ENCODE measurements around the gene COL6A3.
"Not testable (repeated sequence)": the region's sequence is repeated elsewhere in the genome, so short reads cannot be mapped to it uniquely, and the experiment has no call there.

Gene COL6A3

DNA sequence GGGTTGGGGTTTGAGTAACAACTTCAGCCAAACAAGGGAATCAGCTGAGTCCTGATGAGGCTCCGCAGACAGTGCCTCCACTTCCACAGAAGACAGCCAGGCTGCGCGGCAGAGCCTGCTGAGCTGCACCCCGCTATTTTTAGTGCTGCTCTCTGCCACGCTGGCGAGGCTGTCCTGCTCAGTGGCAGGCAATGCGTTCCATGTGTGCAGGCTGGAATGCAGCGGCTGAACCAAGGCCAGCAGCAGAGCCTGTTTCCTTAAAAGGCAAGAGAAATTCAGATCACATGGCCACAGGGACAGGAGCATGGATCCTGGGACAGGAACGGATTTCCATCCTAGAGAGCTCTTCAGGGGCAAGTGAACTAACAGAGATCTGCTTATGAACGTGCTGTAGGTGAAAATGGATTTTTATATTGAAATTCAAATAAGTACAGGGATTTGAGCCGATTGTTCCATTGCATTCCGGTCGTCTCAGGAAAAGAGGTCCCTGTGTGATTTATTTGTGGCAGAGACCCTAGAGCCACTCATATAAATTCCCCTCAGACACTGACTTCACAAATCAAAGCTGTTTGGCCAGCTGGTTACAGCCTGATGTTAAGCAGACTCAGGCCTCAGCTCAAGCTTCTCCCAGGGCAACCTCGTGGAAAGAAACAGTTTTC is 98.7 kb downstream of the COL6A3 start:
- DNase-seq (ENCODE audit: low read depth in 3 of 3): no peak

DNA sequence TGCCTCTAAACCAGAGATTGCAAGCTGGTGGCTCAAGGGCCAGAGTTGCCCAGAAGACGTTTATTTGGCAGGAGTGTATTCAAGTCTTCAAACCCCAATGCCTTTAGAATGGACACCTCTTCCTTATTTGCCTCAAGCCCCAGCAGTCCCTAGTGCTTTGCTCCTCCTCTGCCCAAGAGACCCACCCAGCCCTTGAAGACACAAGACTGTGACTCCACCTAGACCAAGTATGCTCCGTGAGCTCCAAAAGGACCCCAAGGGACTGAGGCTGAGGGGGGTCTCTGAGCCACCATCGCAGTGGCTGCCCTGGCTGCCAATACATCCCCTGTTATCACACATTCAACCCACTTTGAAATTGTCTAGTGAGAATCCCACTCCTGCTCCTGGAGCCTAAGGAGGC is 99.3 kb downstream of the COL6A3 start:
- DNase-seq (ENCODE audit: low read depth in 3 of 3): no peak

DNA sequence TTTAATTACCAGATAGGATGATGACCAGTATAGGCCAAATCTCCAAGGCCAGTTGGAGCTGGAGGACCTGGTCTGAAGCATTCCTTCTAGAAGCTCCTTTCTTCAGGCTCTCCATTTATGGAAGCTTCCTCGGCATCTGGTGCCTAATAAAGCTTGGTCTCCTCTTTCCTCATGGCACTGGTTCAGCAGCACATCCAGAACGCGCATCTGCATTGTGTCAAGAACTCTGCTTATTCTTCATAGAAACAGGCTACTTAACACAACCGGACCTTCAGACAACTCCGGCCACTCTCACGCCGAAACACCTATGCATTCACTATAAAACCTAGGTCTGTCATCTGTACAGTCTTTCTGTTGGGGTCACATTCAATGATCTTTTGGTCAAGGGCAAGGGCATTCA is 99.8 kb downstream of the COL6A3 start:
- DNase-seq (ENCODE audit: low read depth in 3 of 3): no peak

DNA sequence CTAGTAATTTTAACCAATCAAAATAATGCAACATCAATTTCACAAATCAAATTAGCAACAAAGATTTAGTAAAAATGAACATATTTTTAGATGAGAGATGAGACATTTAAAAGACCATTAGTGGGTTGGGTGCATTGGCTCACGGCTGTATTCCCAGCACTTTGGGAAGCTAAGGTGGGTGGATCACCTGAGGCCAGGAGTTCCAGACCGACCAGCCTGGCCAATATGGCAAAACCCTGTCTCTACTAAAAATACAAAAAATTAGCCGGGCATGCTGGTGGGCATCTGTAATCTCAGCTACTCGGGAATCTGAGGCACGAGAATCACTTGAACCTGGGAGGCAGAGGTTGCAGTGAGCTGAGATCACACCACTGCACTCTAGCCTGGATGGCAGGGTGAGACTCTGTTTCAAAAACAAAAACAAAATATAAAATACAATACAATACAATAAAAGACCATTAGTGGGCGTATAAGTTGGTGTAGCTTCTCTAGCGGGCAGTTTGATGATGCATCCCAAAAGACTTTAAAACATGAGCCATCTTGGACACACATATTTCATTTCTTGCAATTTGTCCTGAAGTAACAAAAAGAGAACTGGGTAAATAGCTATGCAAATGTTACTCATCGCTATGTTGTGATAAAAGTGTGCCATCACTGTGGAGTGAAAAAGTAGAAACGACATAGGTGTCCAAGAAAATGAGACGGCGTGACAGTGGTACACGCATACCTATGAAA is 101.8 kb downstream of the COL6A3 start:
- DNase-seq (ENCODE audit: low read depth in 3 of 3): no peak

DNA sequence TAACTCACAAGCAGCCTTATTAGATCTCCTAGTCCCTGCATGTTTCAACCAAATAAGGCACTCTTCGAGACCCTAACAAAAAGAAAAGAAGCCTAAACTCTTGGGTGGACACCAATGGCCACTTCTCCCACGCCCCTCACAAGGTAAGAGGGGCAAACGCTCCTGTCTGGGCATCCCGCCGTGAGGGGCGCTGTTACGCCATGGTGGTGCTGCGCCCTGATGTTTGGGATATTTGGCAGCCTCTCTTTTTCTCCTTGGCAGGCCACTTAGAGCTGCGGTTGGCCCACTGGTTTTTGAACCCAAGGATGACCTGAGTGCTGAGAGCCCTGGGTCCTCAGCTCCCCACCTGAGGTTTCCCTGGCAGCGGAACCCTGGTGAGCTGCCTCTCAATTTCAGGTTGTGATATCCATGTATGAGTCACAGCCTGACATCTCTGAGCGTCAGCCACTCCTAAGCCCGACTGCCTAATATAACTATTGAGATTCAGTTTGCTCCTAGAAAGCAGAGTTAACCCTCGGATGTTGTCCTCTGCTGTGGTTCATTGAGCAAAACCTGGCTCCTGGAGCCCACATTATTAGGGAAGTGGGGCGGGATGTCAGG is 103.3 kb downstream of the COL6A3 start:
- DNase-seq (ENCODE audit: low read depth in 3 of 3): no peak

DNA sequence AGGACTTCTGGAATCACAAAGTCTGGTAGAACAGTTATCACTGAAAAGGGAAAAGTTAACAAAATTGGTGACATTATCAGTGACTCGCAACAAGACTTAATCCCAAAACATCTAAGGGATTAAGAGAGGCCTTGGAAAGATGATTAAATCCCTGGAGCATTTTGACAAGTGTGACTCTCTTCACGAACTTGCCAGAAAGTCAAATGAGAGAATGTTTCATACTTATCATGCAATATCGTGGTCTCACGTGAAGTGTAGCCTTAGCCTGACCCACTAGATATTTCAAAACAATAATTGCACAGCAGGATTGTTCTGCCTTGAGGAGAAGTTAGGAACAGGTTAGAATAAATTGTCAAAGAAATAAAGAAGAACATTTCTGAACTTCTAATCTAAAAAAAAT is 104.5 kb downstream of the COL6A3 start:
- no peak for DNase-seq (ENCODE audit: low read depth in 3 of 3)

DNA sequence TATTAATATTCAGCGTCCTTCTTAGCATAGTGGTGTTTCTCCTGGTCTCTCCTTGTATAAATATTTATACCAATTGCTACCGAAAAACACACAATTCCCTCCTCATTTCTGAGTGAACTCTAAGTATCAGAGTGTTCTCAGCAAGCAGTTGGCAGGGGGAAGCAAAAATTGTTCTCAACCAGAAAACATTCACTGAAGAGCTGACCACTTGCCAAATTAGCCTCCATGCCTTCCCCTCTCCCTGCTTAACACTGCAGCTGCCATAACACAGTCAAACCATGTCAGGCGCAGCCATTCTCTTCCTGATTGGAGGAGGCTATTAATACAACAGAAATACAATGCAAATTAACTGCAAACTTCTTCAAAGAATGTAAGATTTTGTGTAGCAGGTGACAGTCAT is 105.0 kb downstream of the COL6A3 start:
- no peak for DNase-seq (ENCODE audit: low read depth in 3 of 3)

DNA sequence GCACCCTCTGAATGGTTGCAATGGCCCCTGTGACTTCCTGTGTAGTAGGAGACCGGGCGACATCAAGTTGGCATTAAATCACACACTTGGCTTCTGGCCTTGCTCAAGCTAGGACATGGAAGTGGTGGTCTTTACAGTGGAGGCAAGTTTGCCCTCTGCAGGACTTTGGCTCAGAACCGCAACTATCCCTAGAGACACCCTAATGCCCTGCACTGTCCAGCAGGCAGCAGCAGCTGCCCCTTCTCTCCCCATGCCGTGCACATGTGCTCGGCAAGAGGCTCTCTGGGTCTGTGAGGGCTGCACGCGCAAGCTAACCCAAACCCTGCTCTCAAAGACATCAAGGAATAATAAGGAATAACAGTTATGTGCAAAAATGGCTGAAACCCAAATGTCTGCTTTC is 106.5 kb downstream of the COL6A3 start:
- no peak for DNase-seq (ENCODE audit: low read depth in 3 of 3)

DNA sequence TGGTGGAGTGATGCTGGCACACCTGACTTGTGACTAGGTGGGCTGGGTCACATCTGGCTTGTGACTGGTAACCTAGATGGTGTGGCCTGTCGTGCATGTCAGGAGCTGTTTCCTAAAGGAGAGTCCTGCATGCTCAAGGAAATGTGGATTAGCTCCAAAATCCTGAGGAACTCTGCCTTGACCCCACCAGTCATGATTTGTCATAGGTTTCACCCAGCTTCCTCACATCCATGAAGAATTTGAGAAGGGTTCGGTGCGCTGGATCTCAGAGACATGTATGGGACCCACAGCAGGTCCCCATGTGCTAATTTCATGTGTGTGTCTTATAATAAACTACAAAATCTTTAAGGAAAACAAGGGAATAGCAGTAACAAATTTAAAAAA is 107.2 kb downstream of the COL6A3 start:
- DNase-seq (ENCODE audit: low read depth in 3 of 3): no peak

DNA sequence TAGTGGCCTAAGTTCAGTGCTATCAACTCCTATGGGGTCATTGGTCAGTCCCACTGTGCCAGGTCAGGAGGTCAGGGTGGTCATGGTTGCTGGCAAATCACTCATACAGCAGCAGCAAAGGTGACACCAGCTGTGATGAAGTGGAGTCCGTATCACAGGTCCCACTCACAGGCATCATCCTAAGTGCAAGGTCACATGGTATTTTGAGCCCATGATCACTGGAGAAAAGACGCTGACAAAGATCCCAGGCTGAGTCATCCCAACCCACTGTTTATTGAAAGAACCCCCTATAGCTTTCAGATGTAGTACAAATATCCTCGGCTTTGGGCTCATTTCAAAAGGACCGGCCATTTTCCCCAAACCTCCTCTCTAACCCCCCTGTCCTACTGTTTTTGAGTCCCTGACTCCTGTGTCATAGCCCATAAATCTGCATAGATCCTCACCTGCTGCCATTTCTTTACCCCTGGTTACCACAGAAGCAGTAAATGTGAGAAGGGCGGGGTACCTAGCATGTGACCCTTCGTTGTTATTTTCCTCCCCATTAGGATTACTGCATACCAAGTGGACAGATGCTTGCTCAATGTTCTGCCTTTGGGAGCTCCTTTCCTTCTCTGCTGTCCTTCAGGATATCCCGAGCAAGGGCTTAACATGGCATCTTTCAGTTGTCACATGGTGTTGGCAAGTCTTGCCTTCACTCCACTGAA is 107.7 kb downstream of the COL6A3 start:
- no peak for DNase-seq (ENCODE audit: low read depth in 3 of 3)

DNA sequence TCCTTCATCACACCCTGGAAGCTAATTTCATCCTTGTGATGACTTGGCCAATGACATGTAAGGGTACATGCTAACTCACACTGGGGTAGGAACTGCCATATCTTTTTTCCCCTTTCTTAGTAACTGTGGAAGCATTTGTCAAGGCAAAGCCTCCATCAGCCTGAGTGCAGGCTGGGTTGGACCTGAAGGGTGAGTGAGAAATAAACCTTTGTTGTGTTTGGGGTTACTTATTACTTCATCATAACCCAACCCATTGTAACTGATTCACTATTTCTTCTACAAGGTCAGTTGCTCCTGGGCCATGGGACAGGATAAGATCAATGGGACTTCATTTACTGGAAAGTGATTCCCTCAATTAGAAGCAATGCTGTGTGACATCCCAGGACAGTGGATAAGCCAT is 108.4 kb downstream of the COL6A3 start:
- DNase-seq (ENCODE audit: low read depth in 3 of 3): no peak

DNA sequence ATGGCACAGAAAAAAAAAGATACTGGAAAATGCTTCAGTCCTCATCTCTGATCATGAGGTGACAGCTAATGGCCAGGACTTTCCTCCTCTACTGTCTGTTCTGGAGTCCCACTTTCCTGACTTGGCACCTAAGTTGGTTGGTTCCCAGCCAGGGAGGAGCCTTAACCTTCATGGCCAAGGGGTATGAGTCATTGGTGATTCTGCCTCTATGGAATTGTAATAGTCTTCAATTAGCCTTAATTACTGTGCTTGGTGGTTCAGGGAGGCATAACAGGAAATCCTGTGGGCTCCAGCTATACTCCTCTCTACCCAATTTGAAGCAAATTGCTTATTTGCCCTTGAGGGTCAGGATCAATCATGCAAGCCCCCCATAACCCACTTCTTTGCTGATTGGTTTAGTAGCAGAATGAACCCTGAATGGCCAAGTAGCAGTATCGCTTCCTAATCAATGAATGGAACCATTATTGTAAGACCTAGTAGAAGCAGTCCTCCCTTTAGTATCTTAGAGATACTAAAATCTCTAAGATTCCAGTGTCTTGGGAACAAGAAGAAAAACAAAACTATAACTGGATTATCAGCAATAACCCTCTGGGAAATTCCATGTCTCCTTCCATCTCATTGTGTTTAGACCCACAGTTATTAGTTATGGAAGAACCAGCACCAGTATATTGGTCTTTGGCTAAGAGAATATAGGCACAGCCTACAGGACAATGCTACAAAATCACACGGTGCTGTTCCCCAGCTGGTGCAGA is 109.0 kb downstream of the COL6A3 start:
- DNase-seq (ENCODE audit: low read depth in 3 of 3): no peak

DNA sequence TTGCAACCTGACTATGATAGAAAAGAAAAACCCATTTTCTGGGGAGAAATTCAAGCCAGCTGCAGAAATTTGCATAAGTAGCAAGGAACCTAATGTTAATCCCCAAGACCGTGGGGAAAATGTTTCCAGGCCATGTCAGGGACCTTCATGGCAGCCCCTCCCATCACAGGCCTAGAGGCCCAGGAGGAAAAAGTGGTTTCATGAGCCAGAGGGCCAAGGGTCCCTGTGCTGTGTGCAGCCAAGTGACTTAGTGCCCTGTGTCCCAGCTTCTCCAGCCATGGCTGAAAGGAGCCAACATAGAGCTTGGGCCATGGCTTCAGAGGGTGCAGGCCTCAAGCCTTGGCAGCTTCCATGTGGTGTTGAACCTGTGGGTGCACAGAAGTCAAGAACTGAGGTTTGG is 110.7 kb downstream of the COL6A3 start:
- not testable (repeated sequence) for DNase-seq (ENCODE audit: low read depth in 3 of 3)

DNA sequence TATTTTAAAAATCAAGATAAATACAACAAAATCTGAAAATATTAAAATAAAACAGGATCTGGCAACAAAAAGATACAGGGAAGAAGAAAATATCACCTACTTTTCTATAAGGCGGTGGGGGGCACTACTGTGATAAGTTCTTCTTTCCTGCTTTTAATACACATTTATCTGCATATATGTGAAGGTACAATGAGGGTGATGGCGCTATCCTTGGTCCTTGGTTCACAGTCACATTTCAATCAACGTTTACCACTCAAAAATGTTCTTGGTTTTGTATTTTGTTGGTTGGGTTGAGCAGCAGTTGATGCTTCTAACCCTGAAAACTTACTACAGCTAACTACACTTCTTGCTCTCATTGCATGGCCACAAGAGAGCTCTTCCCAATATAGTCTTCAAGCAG is 112.4 kb downstream of the COL6A3 start:
- no peak for DNase-seq (ENCODE audit: low read depth in 3 of 3)

DNA sequence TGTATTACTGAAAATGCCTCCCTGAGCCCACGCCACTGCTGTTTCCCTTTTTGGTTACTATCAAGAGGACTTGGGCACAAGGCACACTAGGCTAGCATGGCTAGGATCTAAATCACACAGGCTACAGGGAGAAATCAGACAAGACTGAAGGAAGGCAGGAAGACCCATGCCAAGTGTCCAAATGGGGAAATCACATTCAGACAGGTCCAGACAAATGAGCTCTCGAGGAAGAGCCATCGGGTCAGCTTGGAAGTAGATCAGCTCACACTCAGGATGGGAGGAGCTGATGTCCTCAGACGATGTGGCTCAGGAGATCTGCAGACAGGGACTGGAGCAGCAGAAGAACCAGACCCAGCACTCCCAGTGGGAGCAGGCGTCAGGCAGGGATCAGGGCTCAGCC is 113.2 kb downstream of the COL6A3 start:
- DNase-seq (ENCODE audit: low read depth in 3 of 3): no peak

DNA sequence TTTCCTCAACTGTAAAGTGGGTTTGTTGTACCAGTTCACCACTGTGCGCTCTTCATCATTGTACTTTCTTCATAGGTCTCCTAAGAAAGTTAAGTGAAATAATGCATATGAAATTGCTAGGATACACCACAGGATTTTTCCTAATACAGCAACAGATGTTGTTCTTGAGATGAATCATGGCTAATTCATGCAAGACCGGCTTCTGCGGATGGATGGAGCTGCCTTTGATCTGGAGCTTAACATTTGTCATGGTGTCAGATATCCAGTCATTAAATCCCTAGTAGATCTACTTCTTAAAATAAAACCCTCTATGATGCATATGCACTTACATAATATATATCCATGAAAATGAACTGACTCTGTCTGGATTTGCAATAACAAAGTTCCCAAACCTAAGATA is 114.1 kb downstream of the COL6A3 start:
- no peak for DNase-seq (ENCODE audit: low read depth in 3 of 3)

DNA sequence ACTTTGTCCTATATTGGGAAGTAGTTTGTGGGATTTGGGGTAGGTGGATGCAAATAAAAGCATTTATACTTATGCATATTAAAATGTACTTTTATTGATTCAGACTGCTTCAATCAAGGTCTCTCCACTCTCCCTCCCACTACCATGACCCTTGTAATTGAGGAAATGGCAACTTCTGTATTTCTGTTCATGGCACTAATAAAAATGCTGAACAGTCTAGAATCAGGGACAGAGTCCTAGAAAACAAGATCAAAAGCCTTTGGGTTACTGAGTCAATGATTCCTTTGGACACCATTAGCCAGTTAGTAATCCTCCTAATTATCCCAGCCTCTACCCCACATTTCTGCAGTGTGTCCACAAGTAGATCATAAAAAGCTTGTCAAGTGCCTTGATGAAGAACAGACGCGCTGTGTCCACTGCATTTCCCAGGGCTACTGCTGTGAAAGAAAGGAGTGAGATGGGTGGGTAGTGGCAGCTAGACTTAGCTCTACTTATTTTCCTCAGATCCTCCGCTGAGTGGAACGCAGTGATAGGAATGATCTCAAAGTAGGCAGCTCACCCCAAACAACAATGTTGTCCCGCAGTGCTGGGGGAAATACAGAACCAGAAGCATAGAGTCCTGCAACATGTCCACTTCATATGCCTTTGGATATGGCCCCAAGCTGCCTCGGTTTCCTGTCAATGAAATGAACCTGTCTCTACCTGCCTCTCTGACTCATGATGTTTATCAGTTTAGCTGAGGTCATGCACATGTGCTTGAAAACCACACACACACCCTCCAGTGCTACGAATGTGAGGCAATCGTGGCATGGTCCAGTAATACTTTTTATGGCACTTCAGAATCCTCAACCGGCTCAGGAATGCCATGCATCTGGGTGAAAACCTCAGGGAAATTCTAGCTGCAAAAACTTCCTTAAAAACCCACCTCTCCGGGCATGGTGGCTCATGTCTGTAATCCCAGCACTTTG is 115.5 kb downstream of the COL6A3 start:
- DNase-seq (ENCODE audit: low read depth in 3 of 3): no peak

DNA sequence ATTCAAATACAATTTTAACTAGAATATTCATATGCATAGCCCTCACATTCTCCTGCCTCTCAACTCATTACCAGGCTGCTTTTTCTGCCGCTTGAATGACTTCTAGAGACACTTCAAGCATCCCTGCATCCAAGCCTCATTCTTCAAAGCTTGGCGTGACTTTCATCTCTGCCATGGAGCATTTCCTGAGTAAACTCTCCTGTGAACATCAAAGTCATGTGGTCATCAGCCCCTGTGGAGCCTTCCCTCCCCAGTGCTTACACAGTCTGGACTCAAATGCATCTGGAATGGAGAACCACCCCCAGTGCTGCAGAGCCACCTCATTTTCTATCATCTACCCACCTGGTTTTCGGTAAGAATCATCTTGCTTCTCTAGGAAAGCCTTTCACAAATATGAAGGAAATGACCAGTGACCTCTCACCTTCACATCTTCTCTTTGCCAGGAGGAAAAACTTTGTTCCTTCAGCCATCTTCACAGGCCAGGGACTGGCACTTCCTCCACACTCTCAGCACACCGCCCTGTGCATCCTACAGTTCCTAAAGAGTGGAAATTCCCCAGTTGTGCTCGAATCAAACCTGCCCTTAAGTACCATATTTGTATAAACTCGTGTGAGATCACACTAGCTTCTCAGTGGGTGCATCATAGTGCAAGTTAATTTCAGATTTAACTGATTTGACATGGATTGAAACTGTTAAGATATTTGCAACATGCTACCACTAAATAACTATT is 116.4 kb downstream of the COL6A3 start:
- DNase-seq (ENCODE audit: low read depth in 3 of 3): no peak

DNA sequence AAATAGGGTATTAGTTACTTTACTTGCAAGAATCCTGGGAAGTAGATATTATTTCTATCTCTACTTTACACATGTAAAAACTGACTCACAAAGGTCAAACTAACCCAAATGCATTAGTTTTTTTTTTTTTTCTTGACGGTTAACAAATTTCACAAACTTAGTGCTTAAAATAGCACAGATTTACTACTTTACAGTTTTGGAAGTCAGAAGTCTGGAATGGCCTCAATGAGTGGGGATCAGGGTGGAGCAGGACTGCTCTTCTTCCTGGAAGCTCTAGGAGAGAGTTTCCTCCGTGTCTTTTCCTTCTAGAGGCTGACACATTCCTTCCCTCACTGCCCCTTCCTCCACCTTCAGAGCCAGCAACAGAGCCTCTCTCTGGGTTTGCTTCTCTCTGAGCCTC is 117.2 kb downstream of the COL6A3 start:
- no peak for DNase-seq (ENCODE audit: low read depth in 3 of 3)

DNA sequence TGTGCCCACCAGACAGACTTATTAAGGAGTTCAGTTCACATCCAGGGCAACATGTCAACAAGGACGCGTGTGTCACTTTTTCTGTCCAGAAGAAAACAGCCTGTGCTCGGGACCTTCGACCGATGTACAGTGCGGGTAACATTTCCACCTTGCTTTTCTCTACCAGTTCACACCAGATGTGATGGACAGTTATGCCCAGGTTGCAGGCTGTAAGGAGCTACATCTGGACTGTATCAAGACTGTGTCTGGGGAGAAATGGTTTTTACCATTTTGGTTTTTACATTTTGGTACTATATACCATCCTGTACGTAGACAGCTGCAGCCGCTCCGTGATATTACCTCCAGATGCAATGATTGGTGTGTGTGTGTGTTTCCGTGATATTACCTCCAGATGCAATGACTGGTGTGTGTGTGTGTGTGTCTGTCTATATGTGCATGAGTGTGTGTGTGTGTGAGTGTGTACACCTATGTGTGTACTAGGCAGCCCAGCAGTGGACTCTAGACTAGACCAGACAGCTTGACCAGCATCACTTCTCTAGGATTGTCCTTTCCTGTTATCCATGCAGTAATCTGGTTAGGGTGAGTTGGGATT is 118.0 kb downstream of the COL6A3 start:
- DNase-seq (ENCODE audit: low read depth in 3 of 3): no peak
